ENCODE results near the gene RBMS2.

DNA sequence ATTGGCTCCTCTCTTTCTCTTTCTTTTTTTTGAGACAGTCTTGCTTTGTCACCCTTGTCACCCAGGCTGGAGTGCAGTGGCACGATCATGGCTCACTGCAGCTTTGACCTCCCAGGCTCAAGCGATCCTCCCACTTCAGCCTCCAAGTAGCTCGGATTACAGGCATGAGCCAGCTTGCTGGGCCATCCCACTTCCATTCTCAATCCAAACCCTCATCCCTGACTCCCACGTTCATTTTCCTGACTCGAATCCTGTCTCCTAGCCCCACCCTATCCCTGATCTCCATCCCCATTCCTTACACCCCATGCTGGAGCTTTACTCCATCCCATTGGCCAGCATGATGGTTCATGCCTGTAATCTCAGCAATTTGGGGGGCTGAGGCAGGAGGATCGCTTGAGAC lies 45.5 kb upstream of the RBMS2 start:
- no peak for TF ChIP-seq POLR2A (IDR thresholded peaks at IDR 0.05)
- TF ChIP-seq, protein P1, sequence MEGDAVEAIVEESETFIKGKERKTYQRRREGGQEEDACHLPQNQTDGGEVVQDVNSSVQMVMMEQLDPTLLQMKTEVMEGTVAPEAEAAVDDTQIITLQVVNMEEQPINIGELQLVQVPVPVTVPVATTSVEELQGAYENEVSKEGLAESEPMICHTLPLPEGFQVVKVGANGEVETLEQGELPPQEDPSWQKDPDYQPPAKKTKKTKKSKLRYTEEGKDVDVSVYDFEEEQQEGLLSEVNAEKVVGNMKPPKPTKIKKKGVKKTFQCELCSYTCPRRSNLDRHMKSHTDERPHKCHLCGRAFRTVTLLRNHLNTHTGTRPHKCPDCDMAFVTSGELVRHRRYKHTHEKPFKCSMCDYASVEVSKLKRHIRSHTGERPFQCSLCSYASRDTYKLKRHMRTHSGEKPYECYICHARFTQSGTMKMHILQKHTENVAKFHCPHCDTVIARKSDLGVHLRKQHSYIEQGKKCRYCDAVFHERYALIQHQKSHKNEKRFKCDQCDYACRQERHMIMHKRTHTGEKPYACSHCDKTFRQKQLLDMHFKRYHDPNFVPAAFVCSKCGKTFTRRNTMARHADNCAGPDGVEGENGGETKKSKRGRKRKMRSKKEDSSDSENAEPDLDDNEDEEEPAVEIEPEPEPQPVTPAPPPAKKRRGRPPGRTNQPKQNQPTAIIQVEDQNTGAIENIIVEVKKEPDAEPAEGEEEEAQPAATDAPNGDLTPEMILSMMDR (IDR thresholded peaks at IDR 0.05), result no peak
- no peak for TF ChIP-seq EP300 (IDR thresholded peaks at IDR 0.05)

All from tibial nerve (tissue), 4 donors.